Epithelial cell of proximal tubule (primary cell): Measurements from ENCODE around the gene TENT4B. TPM values are rescaled to one million over a fixed set of nuclear protein-coding genes. Genes with fewer than 3 reads are reported as not detected.

Experiments
- DNase-seq: peaks from one replicate; pipeline ENCODE4 v3.0.0-alpha.2; 2011; ENCODE audit warnings: low read depth
- H3K4me3 ChIP-seq: 2 replicates; pipeline ENCODE4 v1.5.1; 2011; ENCODE audit warnings: low read depth, mild to moderate bottlenecking, low read length
- CTCF ChIP-seq: conservative IDR thresholded peaks from 2 replicates; pipeline ENCODE4 v1.5.1; 2012; ENCODE audit warnings: low read depth, mild to moderate bottlenecking, low read length
- total RNA-seq: library from RNA; depleted of rRNA; stranded (reverse); fragments of >200 nt; gene quantifications from 2 replicates; pipeline ENCODE4 v1.2.3, GENCODE V29; 2015

The TENT4B gene
- total RNA-seq, 1 donor from 2014 or later: 9.4 TPM

- DNase-seq: no peak
- peak overlapping the region; percentile 83 for H3K4me3 ChIP-seq
- no peak for TF ChIP-seq CTCF
Measured at GRCh38 chr16:50154420-50154950, 1.4 kb downstream of the TENT4B start.

GRCh38 chr16:50155925-50156324 is 2.8 kb downstream of the TENT4B start:
- DNase-seq: no peak
- TF ChIP-seq CTCF: no peak
- H3K4me3 ChIP-seq: peak overlapping the region; percentile 83

DNA sequence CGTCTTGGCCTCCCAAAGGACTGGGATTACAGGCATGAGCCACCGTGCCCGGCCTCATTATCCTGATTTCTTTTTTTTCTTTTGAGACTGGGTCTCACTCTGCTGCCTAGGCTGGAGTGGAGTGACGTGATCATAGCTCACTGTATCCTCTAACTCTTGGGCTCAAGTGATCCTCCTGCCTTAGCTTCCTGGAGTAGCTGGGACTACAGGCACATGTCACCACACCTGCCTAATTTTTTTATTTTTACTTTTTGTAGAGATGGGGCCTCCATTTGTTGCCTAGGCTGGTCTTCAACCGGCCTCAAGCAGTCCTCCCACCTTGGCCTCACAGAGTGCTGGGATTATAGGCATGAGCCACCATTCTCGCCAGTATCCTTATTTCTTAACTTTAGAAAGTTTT is 3.5 kb downstream of the TENT4B start:
- no peak for TF ChIP-seq CTCF
- no peak overlapping the region for H3K4me3 ChIP-seq
- DNase-seq: no peak

GRCh38 chr16:50160495-50161164 is 7.5 kb downstream of the TENT4B start:
- H3K4me3 ChIP-seq: no peak overlapping the region
- DNase-seq: no peak

GRCh38 chr16:50161950-50162349 is 8.8 kb downstream of the TENT4B start:
- H3K4me3 ChIP-seq: no peak overlapping the region
- no peak for DNase-seq
- no peak for TF ChIP-seq CTCF

More at GRCh38 chr16:50160495-50161164, 7.5 kb downstream of the TENT4B start:
- no peak for TF ChIP-seq CTCF

DNA sequence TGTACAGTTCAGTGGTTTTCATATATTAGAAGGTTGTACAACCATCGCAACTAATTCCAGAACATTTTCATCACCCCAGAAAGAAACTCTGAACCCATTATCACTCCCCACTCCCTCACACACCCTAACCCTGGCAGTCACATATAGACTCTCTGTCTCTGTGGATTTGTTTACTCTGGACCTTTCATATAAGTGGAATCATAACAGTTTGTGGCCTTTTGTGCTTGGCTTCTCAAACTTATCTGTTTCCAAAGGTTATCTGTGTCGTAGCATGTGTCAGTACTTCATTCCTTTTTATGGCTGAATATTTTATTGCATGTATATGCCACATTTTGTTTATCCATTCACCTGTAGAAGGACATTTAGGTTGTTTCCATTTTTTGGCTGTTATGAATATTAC is 12.4 kb downstream of the TENT4B start:
- no peak overlapping the region for H3K4me3 ChIP-seq
- TF ChIP-seq CTCF: no peak
- no peak for DNase-seq
